ENCODE results near the gene KRTAP5-4. TPM values are rescaled to one million over a fixed set of nuclear protein-coding genes. Genes with fewer than 3 reads are reported as not detected.
"Not testable (repeated sequence)": the region's sequence is repeated elsewhere in the genome, so short reads cannot be mapped to it uniquely, and the experiment has no call there.

The KRTAP5-4 gene
- total RNA-seq, 1 experiment from 2014 or later = not detected

GRCh38 chr11:1600626-1601025 lies 21.3 kb downstream of the KRTAP5-4 start:
- DNase-seq (ENCODE audit: low spot score) = no peak

GRCh38 chr11:1598816-1599215 lies 23.1 kb downstream of the KRTAP5-4 start:
- no peak for DNase-seq (ENCODE audit: low spot score)

- DNase-seq (ENCODE audit: low spot score) = not testable (repeated sequence)
These were observed 23.5 kb downstream of the KRTAP5-4 start for GRCh38 chr11:1598406-1598805.

GRCh38 chr11:1597994-1598380 lies 24.0 kb downstream of the KRTAP5-4 start, which contains the start of gene KRTAP5-2:
Gene KRTAP5-2, minus strand, starts transcription at chr11:1598294. Its CDS starts 44 bp downstream, at chr11:1598250.
- no peak for DNase-seq (ENCODE audit: low spot score)

GRCh38 chr11:1597331-1597993 lies 24.5 kb downstream of the KRTAP5-4 start:
- DNase-seq (ENCODE audit: low spot score) = no peak

- not testable (repeated sequence) for DNase-seq (ENCODE audit: low spot score)
These were observed 25.3 kb downstream of the KRTAP5-4 start for GRCh38 chr11:1596576-1597121.

GRCh38 chr11:1595994-1596575 lies 25.9 kb downstream of the KRTAP5-4 start:
- not testable (repeated sequence) for DNase-seq (ENCODE audit: low spot score)

- no peak for DNase-seq (ENCODE audit: low spot score)
These were observed 29.3 kb downstream of the KRTAP5-4 start for GRCh38 chr11:1592628-1593027.

GRCh38 chr11:1589996-1590395 lies 31.9 kb downstream of the KRTAP5-4 start:
- no peak for DNase-seq (ENCODE audit: low spot score)

- peak; percentile 48 for DNase-seq (ENCODE audit: low spot score)
These were observed 32.6 kb downstream of the KRTAP5-4 start for GRCh38 chr11:1589191-1589963.

- no peak for DNase-seq (ENCODE audit: low spot score)
These were observed 35.2 kb downstream of the KRTAP5-4 start for GRCh38 chr11:1586699-1587098.

GRCh38 chr11:1584661-1585370 lies 37.1 kb downstream of the KRTAP5-4 start, which contains the start of gene KRTAP5-1:
Gene KRTAP5-1, minus strand, starts transcription at chr11:1585283. Its CDS starts 34 bp downstream, at chr11:1585249.
- not testable (repeated sequence) for DNase-seq (ENCODE audit: low spot score)

GRCh38 chr11:1582909-1583308 lies 39.0 kb downstream of the KRTAP5-4 start:
- DNase-seq (ENCODE audit: low spot score) = not testable (repeated sequence)

GRCh38 chr11:1581976-1582375 lies 40.0 kb downstream of the KRTAP5-4 start:
- no peak for DNase-seq (ENCODE audit: low spot score)

GRCh38 chr11:1576825-1577224 lies 45.1 kb downstream of the KRTAP5-4 start:
- DNase-seq (ENCODE audit: low spot score) = no peak

GRCh38 chr11:1575756-1576155 lies 46.2 kb downstream of the KRTAP5-4 start:
- DNase-seq (ENCODE audit: low spot score) = not testable (repeated sequence)

- DNase-seq (ENCODE audit: low spot score) = peak; percentile 16
These were observed 47.0 kb downstream of the KRTAP5-4 start for GRCh38 chr11:1574933-1575242.

GRCh38 chr11:1574238-1574932 lies 47.6 kb downstream of the KRTAP5-4 start:
- DNase-seq (ENCODE audit: low spot score) = peak; percentile 22

- peak; percentile 14 for DNase-seq (ENCODE audit: low spot score)
These were observed 48.1 kb downstream of the KRTAP5-4 start for GRCh38 chr11:1573903-1574237.

GRCh38 chr11:1573077-1573902 lies 48.6 kb downstream of the KRTAP5-4 start:
- no peak for DNase-seq (ENCODE audit: low spot score)
